Stimulated activated CD4-positive, alpha-beta T cell treated with anti-CD3 and anti-CD28 coated beads, Interleukin-4, amount 100 ng/mL, for 1 hour (primary cell): ENCODE data around the gene MAPK1IP1L.

Experiments used
- DNase-seq: peaks from one replicate; pipeline ENCODE4 v3.0.0-alpha.2; 2020

MAPK1IP1L gene

GRCh38 chr14:55098561-55098898, 47.1 kb downstream of the MAPK1IP1L start:
- no peak for DNase-seq

GRCh38 chr14:55099756-55100155, 48.3 kb downstream of the MAPK1IP1L start:
- DNase-seq = no peak

- DNase-seq = no peak
Observed at GRCh38 chr14:55101698-55102097, 50.3 kb downstream of the MAPK1IP1L start.

GRCh38 chr14:55102141-55102621, 50.7 kb downstream of the MAPK1IP1L start:
- DNase-seq = peak; percentile 10

- DNase-seq = peak; percentile 30
Observed at GRCh38 chr14:55103005-55103640, 51.7 kb downstream of the MAPK1IP1L start.

- DNase-seq = no peak
Observed at GRCh38 chr14:55103971-55104954, 52.8 kb downstream of the MAPK1IP1L start.

- DNase-seq = no peak
Observed at GRCh38 chr14:55105991-55106390, 54.5 kb downstream of the MAPK1IP1L start.

- DNase-seq = peak; percentile 18
Observed at GRCh38 chr14:55107766-55108554, 56.5 kb downstream of the MAPK1IP1L start.

- no peak for DNase-seq
Observed at GRCh38 chr14:55109836-55110235, 58.4 kb downstream of the MAPK1IP1L start.

- DNase-seq = no peak
Observed at GRCh38 chr14:55111122-55111708, 59.8 kb downstream of the MAPK1IP1L start.

GRCh38 chr14:55114720-55115119, 63.3 kb downstream of the MAPK1IP1L start:
- DNase-seq = no peak

GRCh38 chr14:55115460-55115859, 64.0 kb downstream of the MAPK1IP1L start:
- no peak for DNase-seq

GRCh38 chr14:55115861-55116245, 64.4 kb downstream of the MAPK1IP1L start:
- no peak for DNase-seq

- DNase-seq = no peak
Observed at GRCh38 chr14:55116246-55117030, 65.0 kb downstream of the MAPK1IP1L start.

GRCh38 chr14:55117803-55118441, 66.5 kb downstream of the MAPK1IP1L start:
- no peak for DNase-seq

- no peak for DNase-seq
Observed at GRCh38 chr14:55118761-55119160, 67.3 kb downstream of the MAPK1IP1L start.
